Endothelial cell of umbilical vein (primary cell): Measurements from ENCODE around the gene LAMC2. TPM values are rescaled to one million over a fixed set of nuclear protein-coding genes. Genes with fewer than 3 reads are reported as not detected.

Experiments used
- BruUV-seq: library from RNA; stranded (reverse); fragments of 400-500 nt; replicated peaks from 2 replicates; lab custom pipeline; 2021; lab: Mats Ljungman, UMichigan
- CTCF ChIA-PET: fragments of 300-600, 350-600 bp; sonication (Branson Sonifier 250); formaldehyde crosslinking; loops from one replicate; lab custom pipeline; 2021; ENCODE audit warnings: antibody characterized with exemption, inconsistent platforms; lab: Charles Lee
- POLR2A ChIA-PET: fragments of 300-600, 350-600 bp; sonication (Branson Sonifier 250); formaldehyde crosslinking; loops from one replicate; lab custom pipeline; 2021; ENCODE audit warnings: antibody characterized with exemption, inconsistent platforms; lab: Charles Lee
- DNase-seq: peaks from one replicate; pipeline ENCODE4 v3.0.0-alpha.2; 2011; ENCODE audit warnings: low read depth, low spot score
- FAIRE-seq: peaks from 2 replicates; lab custom pipeline; 2011; peaks lifted over from hg19 to GRCh38; lab: Jason Lieb, UNC
- H2AFZ ChIP-seq: 2 replicates; pipeline ENCODE4 v1.6.0; 2012; ENCODE audit warnings: low read depth, low read length, control low read depth, inconsistent platforms
- H3K27ac ChIP-seq: 2 replicates; pipeline ENCODE4 v1.5.1; 2011; ENCODE audit warnings: low read depth, mild to moderate bottlenecking, control low read depth, low read length, moderate library complexity; ENCODE audit not compliant: insufficient read depth
- H3K27me3 ChIP-seq, 2 experiments: 2 replicates each; pipeline versions ENCODE4 v1.6.0 to v1.6.1; 2011; ENCODE audit warnings: low read length in 2 of 2, mixed read lengths in 1 of 2; ENCODE audit not compliant: control insufficient read depth in 2 of 2, insufficient read depth in 2 of 2
- H3K36me3 ChIP-seq, 2 experiments: 2 replicates in 1 of 2; 3 replicates in 1 of 2; pipeline ENCODE4 v1.5.1; 2011; ENCODE audit warnings: low read length in 2 of 2, mild to moderate bottlenecking in 1 of 2, moderate library complexity in 1 of 2; ENCODE audit not compliant: control insufficient read depth in 2 of 2, insufficient read depth in 2 of 2; ENCODE audit errors: extremely low read depth in 1 of 2
- H3K4me1 ChIP-seq: 3 replicates; pipeline ENCODE4 v1.5.1; 2011; ENCODE audit warnings: mild to moderate bottlenecking, low read length; ENCODE audit not compliant: control insufficient read depth, insufficient read depth; ENCODE audit errors: extremely low read depth
- H3K4me2 ChIP-seq: 2 replicates; pipeline ENCODE4 v1.6.1; 2011; ENCODE audit warnings: low read length, control low read depth, mixed read lengths; ENCODE audit not compliant: insufficient read depth
- H3K4me3 ChIP-seq, 3 experiments: fragments of 200-600 bp in 1 of 3; sonication (generic), shearing (Covaris generic) in 1 of 3; replicated peaks in 1 of 3; 2 replicates each; pipeline ENCODE4 v1.5.1; 2011 to 2016; ENCODE audit warnings: control low read depth in 3 of 3, low read length in 3 of 3, mild to moderate bottlenecking in 2 of 3, inconsistent platforms in 1 of 3, low read depth in 1 of 3, moderate library complexity in 1 of 3; ENCODE audit not compliant: insufficient read depth in 1 of 3
- H3K79me2 ChIP-seq: 2 replicates; pipeline ENCODE4 v1.6.0; 2012; ENCODE audit warnings: low read length, inconsistent platforms; ENCODE audit not compliant: control insufficient read depth, insufficient read depth
- H3K9ac ChIP-seq: replicated peaks from 2 replicates; pipeline ENCODE3; 2011; ENCODE audit warnings: low read length, control low read depth; ENCODE audit not compliant: insufficient read depth; ENCODE audit errors: extremely low read depth
- H3K9me1 ChIP-seq: replicated peaks from 3 replicates; pipeline ENCODE4 v1.6.0; 2011; ENCODE audit warnings: mild to moderate bottlenecking, low read length; ENCODE audit not compliant: control insufficient read depth, insufficient read depth; ENCODE audit errors: extremely low read depth
- H3K9me3 ChIP-seq: replicated peaks from 2 replicates; pipeline ENCODE4 v1.5.1; 2012; ENCODE audit warnings: low read length, inconsistent platforms; ENCODE audit not compliant: control insufficient read depth, insufficient read depth
- H4K20me1 ChIP-seq: replicated peaks from 2 replicates; pipeline ENCODE3; 2011; ENCODE audit warnings: mild to moderate bottlenecking, low read length; ENCODE audit not compliant: control insufficient read depth, insufficient read depth; ENCODE audit errors: extremely low read depth
- EZH2 ChIP-seq: IDR thresholded peaks from 2 replicates; pipeline ENCODE4 v1.6.1; 2012; ENCODE audit warnings: borderline replicate concordance, low read depth, mild to moderate bottlenecking, moderate library complexity, low read length, inconsistent platforms; ENCODE audit not compliant: severe bottlenecking
- FOS ChIP-seq: IDR thresholded peaks from 2 replicates; pipeline ENCODE4 v1.6.1; 2011; ENCODE audit warnings: mild to moderate bottlenecking, low read length, moderate library complexity, borderline replicate concordance; ENCODE audit not compliant: insufficient read depth
- GATA2 ChIP-seq: IDR thresholded peaks from 2 replicates; pipeline ENCODE4 v1.7.0; 2011; ENCODE audit warnings: low read depth, mild to moderate bottlenecking, moderate library complexity, mixed read lengths, low read length; ENCODE audit not compliant: insufficient read length, insufficient read depth
- JUN ChIP-seq: IDR thresholded peaks from 2 replicates; pipeline ENCODE4 v1.6.1; 2011; ENCODE audit warnings: borderline replicate concordance, low read depth; ENCODE audit not compliant: insufficient read length, insufficient read depth
- MYC ChIP-seq: IDR thresholded peaks from one replicate; pipeline ENCODE4 v1.6.1; 2011; ENCODE audit warnings: mild to moderate bottlenecking, low read depth, low read length
- POLR2A ChIP-seq: IDR thresholded peaks from 2 replicates; pipeline ENCODE4 v1.6.1; 2012; ENCODE audit warnings: low read depth, mild to moderate bottlenecking, control low read depth, low read length
- POLR2AphosphoS5 ChIP-seq: IDR thresholded peaks from 2 replicates; pipeline ENCODE4 v1.6.1; 2012; ENCODE audit warnings: low read depth, mild to moderate bottlenecking, control low read depth, low read length, moderate library complexity; ENCODE audit not compliant: insufficient read depth
- dilution Hi-C: fragments of 300-500 bp; cut with MboI; formaldehyde crosslinking; loops from one replicate; pipeline ENCODE4 v1.15.0; 2019; ENCODE audit warnings: low sequenced_read_pairs; ENCODE audit not compliant: extremely low pct_ligation_motif_present
- intact Hi-C: fragments of 100-400 bp; cut with micrococcal nuclease; formaldehyde crosslinking; loops from one replicate; pipeline ENCODE4 v1.10.0; 2022
- polyA plus RNA-seq, 4 experiments: library from polyadenylated mRNA; depleted of rRNA in 3 of 4; stranded (reverse) in 3 of 4; unstranded in 1 of 4; fragments of >200 nt; gene quantifications; 2 replicates each; pipeline versions ENCODE4 v1.2.1 to v1.2.3, GENCODE V29; 2011 to 2012; ENCODE audit warnings: missing spikeins in 1 of 4
- total RNA-seq: library from RNA; stranded (reverse); gene quantifications from 2 replicates; pipeline ENCODE4 v1.2.3, GENCODE V29; 2021
- TF ChIP-seq, protein P1 (sequence below): IDR thresholded peaks from 2 replicates; pipeline ENCODE4 v1.6.1; 2011; ENCODE audit not compliant: insufficient read depth, insufficient read length
- TF ChIP-seq, protein P2 (sequence below), 2 donors: IDR thresholded peaks; 1 replicate in 1 of 2; 2 replicates in 1 of 2; pipeline ENCODE4 v1.5.1; 2011; ENCODE audit warnings: low read length in 2 of 2, mild to moderate bottlenecking in 2 of 2, moderate library complexity in 2 of 2, control low read depth in 1 of 2, inconsistent platforms in 1 of 2, low read depth in 1 of 2; ENCODE audit not compliant: insufficient read depth in 1 of 2; ENCODE audit errors: extremely low read depth in 1 of 2

Gene LAMC2
- total and polyA plus RNA-seq, 2 donors (not counting 3 experiments of a cell fraction or from before 2014, with no cell fraction given): 0.23 to 0.82 TPM

DNA sequence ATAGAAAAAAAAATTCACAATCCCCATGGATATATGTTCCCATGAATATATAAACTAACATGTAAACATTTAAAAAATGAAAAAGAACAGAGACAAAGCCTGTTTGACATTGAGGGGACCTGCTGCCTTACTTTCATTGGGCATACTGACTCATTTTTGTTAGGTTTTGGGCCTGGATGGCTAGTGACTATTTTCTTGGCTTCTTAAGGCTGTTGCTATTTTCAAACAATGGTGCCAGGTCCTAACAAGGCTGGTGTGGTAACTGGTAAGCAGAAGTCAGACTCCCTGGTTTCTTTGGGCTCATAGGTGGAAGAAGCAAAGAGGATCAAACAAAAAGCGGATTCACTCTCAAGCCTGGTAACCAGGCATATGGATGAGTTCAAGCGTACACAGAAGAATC, 51.0 kb downstream of the LAMC2 start:
- Histone ChIP-seq H3K36me3 (no peaks in the 10 kb centered on the region), H3K9me1 (no peaks in the 10 kb centered on the region), H3K9ac (no peak overlapping the region), H3K4me2 (no peak overlapping the region), H3K79me2 (no peaks in the 10 kb centered on the region), H3K4me1 (peaks cover 18% of the 10 kb centered on the region), H3K27ac (no peak overlapping the region), H4K20me1 (no peaks in the 10 kb centered on the region), H3K9me3 (no peaks in the 10 kb centered on the region), H3K27me3 (no peaks in the 10 kb centered on the region), H3K4me3 (no peak overlapping the region), H2AFZ (no peak overlapping the region)
- ChIA-PET CTCF (interaction anchor here (2.4 kb wide), 1 partner anchor 9 kb away, joined by 11 read pairs; no protein-coding TSS in a partner anchor), POLR2A (no interaction called here)
- TF ChIP-seq FOS (no peak), MYC (no peak), JUN (no peak), GATA2 (no peak), EZH2 (no peak), POLR2AphosphoS5 (no peak), POLR2A (no peak)
- TF ChIP-seq, protein P1, sequence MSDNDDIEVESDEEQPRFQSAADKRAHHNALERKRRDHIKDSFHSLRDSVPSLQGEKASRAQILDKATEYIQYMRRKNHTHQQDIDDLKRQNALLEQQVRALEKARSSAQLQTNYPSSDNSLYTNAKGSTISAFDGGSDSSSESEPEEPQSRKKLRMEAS: no peak
- TF ChIP-seq, protein P2, sequence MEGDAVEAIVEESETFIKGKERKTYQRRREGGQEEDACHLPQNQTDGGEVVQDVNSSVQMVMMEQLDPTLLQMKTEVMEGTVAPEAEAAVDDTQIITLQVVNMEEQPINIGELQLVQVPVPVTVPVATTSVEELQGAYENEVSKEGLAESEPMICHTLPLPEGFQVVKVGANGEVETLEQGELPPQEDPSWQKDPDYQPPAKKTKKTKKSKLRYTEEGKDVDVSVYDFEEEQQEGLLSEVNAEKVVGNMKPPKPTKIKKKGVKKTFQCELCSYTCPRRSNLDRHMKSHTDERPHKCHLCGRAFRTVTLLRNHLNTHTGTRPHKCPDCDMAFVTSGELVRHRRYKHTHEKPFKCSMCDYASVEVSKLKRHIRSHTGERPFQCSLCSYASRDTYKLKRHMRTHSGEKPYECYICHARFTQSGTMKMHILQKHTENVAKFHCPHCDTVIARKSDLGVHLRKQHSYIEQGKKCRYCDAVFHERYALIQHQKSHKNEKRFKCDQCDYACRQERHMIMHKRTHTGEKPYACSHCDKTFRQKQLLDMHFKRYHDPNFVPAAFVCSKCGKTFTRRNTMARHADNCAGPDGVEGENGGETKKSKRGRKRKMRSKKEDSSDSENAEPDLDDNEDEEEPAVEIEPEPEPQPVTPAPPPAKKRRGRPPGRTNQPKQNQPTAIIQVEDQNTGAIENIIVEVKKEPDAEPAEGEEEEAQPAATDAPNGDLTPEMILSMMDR (IDR thresholded peaks at IDR 0.05; ENCODE audit: extremely low read depth in 1 of 2, insufficient read depth in 1 of 2, low read depth in 1 of 2, low read length in 2 of 2): no peak
- FAIRE-seq: no peak
- no peak for DNase-seq
- intact Hi-C loops: no loop called here
- BruUV-seq: no TSS peak
- dilution Hi-C loops: no loop called here
